T-helper 9 cell (primary cell): Measurements from ENCODE around the gene DYRK1A.
A peak's percentile ranks its signal among the peaks of the same experiment; 100 is the strongest.

ENCODE experiments used
- DNase-seq: peaks from one replicate; pipeline ENCODE4 v3.0.0-alpha.2; 2020

The DYRK1A gene

DNA sequence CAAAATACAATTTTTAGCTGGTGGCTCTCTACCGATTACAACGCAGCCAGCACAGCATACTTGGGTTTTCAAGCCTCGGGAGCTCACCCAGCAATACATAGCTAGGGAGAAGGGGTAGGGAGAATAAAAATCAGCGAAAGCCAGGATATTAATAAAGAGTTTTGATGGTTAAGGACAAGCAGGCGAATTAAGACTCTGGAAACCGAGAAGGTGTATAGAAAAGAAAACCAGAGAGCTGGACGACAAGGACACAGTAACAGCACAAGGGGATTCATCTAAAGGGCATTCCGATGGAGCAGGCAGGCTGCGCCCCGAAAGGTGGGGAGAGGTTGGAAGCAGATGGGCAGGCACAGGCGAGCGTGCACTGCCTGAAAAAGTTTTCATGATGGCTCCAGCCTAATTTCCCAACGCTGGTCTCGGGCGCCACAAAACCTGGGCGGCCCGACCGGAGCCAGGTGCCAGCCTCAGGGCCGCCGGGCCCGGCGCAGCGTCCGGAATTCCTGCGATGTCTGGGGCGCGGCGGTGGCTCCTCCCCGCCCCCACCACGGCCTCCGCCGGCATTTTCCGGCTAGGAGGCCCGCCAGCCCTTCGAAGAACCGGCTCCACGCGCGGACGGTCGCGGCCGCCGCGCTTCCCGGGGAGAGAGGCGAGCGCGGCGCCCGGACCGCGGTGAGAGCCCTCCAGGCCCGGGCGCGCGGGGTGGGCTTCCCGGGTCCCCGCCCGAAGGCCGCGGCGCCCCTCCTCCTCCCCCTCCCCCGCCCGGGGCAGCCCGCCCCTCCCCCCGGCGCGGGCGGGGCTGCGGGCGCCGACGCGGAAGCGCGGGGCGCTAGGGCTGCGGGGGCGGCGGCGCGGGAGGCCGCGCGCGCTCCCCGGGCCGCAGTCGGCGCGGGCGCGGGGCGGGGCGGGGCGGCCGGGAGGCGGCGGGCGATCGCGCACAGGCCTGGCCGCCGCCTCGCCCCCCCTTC, 774 bp upstream of the DYRK1A start:
- peak; percentile 60 for DNase-seq

DNA sequence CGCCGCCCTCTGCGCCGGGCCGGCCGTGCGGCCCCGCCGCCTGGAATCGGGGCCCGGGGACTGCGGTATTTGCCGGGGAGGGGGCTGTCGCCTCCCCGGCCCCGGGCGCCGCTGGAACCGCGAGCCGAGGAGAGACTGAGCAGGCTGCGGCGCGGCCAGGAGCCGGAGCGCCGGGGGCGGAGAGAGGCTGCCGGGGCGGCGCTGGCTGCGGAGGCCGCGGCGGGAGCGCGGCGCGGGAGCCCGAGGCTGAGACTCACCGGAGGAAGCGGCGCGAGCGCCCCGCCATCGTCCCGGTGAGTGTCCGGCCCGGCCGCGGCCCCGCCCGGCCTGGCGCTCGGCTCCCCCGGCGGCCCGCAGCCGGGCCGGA, 746 bp downstream of the DYRK1A start:
- peak; percentile 8 for DNase-seq

DNA sequence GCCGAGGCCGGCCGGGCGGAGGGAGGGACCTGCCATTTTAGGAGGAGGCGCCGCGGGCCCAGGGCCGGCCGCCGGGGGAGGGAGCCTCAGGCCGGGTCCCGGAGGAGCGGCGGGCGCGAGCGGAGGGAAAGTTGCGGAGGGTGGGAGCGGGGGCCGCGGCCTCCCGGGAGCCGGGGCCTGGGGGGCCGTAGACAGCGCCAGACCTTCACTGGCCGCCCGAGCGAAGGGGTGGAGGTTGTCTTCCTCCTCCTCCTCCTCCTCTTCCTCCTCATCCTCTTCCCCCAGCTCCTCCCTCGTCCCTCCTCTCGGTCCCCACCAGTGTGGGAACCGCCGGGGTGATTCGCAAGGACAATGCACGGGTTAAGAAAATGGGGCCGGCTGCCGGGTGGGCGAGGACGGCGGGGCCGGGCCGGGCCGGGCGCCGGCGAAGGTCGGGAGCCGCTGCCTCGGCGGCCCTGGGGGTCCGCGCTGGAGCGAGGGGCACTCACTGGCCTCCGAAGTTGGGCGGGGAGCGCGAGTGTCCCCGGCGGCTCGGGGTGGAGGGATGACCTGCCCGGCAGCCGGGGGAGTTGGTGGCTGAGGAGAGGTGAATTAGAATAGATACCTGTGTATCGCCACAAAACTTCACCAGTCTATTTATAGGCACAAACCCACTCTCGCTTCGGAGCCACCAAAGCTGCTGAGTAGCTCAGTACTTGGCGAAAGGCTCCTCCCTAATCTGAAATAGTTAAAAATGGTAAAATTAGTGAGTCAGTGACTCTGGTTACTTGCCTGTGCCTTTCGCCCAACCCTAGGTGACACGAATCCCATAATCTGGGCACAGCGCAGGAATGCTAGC, 1.3 kb downstream of the DYRK1A start:
- DNase-seq, result peak; percentile 21

DNA sequence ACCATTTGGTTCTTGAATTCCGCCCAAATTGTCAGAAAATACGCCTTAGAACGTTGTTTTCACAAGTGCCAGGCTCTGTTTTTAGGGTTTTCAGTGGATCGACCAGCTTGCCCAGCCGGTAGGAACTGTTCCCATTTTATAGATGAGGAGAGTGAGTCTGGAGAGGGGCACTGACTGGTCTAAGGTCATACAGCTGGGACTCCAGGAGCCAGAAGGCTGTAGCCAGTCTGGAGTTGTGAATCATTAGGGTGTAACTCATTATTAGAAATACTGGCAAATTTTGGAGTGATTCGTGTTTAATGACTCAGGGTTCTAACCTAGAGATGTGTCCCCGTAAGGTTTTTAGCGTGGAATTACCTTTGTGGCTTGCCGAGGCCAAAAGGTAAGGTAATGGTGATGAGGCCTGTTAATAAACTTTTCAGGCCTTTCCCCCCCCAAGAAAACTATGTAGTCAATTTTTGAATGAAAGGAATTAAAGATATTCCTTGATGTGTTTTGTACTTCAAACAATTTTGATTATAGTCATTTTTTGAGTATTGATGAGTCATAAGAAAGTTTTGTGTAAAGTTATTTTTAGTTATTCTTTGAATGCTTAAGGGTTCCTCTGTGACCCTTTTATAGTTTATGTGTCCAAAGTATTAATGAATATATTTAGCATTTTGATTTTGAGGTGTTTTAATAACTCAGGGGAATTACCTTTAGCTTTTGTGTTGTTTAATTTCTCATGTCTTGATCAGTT, 2.1 kb downstream of the DYRK1A start:
- DNase-seq, result no peak

DNA sequence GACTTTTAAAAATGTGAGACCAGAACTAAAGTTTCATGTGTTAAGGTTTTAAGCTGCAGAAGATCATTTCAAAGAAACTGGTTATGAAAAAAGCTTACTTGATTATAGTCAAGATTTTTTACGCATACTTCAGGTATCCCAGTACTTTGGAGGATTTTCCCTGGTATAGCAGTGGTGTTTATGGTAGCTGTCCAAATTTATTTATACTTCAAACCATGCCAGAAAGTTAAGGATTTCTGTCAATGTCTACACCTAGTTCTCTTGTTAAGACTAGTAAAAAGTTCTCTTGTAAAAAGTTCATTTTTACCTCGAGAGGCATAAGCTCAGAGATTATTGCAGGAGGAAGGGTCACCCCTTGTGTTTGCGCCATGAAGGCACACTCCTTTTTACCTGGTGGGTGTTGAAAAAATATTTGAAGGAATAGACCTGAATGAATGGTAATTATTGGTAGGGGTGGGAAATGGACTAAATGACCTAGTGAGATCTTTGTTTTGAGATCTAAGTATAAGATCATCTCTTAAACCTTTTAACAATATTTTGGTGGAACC, 2.8 kb downstream of the DYRK1A start:
- no peak for DNase-seq

DNA sequence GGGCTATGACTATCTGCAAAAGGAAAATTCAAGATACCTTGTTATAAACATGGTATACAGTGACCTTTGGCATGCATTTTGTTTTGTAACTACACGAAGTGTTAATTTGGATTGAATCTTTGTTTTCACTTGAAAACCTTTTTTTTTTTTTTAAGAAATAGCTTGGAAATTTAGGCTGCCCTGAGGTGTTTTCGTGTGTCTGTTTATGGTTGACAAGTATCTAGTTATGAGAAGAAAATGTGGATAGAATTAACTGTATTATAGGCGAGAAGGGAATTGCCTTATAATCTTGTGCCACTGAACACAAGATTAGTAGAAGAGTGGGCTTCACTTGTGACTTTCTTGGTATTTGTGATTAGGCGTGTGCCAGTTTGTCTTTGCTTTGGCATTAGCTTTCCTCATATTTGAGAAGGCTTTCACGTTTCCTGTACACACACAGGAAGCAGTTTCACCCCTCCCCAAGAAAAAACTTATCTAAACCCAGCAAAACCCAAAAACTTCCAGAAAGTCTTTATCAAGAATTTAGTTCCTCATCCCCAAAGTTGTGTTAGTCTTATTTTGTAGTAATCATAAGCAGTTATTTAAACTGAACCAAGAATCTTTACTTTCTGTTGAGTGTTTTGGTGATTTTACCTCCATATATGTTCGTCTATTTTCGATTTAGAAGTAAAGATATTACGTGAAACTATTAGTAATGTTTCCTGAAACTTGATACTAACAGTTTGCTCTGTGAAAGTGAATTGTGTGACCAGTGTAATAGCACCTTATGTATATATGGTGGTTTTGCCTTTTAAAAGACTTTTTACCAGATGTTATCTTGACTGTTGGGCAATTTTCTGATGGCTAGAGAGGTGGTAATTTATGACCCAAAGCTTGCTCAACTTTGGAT, 3.8 kb downstream of the DYRK1A start:
- no peak for DNase-seq

DNA sequence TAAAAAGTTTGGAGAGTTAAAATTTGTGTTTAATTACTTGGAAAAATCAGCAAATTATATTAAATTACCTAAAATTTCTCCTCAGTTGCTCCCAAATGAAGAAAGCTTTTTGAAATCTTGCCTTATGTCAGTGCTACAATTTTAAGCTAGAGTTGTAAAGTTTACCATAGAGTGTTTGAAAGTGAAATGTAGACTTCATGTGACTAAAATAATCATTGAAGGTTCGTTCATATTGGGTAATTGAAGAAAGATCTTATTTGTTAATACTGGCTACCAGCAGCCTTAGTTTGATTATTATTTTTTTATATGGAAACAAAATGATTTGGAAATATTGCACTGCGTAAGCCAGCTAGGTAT, 4.4 kb downstream of the DYRK1A start:
- DNase-seq, result no peak

DNA sequence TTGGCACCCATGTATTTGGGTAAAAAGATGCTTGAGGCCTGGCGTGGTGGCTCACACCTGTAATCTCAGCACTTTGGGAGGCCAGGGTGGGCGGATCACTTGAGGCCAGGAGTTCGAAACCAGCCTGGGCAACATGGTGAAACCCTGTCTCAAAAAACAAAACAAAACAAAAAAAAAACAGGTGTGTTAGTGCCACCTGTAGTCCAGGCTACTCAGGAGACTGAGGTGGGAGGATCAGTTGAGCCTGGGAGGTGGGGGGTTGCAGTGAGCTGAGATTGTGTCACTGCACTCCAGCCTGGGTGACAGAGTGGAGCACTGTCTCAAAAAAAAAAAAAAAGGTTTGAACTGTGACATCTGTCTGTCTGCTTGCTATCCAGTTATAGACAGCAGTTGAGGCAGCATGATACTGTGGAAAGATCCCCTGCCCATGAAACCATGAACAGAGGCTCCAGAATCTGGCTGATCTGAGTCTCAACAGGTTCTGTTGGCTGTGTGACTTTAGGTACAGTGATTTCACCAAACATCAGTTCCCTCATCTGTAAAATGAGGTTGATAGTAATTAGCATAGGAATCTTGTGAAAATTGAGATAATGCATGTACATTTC, 5.7 kb downstream of the DYRK1A start:
- no peak for DNase-seq

DNA sequence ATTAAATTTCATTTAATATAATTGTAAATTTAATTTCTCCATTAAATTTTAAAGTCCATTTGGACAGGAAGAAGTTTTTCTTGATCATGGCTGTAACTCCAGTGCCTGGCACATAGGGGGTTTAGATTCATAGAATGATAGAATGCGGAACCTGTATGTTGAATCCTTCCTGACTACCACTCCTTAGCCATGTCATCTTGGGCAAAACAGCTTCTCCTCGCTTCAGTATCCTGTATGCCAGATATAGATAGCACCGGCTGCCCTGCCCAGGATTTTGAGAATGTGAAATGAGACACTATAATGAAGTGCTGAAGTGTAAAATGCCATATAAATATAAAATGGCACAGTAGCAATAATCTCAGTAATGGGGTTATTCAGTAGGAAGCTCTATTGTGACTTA, 6.4 kb downstream of the DYRK1A start:
- no peak for DNase-seq

DNA sequence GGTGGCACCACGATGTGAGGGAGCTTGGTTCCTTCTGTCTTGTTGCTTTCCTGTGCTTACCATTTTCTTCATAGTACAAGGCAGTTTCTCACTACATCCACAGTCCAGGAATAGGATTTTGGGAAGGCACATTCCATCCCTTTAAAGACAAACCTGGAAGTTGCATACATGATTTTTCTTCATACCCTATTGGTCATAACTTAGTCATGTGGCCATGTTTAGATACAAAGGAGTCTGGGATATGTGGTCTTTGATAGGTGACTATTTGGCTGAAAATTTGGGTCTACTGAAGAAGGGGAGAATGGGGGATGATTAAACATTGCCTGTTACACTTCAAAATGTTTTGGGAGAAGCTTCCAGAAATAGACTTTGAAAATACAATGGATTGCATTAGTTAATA, 7.0 kb downstream of the DYRK1A start:
- no peak for DNase-seq

DNA sequence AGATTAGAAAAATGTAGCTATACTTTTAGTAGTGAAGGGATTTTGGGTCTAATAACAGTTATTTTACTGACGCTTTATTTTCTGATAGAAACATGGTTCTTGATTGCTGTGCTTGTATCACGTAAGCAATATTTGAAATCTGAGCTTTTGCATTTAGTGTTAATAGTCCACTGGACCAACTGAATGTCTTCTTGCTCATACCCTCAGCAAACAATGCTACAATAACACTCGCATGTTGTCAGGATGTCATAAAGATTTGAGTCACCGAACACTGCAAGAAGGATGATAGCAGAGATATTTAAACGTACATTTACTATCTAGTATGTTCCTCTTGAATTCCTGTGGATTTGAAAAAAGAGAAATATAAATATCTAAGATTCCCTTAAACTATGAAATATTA, 7.5 kb downstream of the DYRK1A start:
- no peak for DNase-seq

DNA sequence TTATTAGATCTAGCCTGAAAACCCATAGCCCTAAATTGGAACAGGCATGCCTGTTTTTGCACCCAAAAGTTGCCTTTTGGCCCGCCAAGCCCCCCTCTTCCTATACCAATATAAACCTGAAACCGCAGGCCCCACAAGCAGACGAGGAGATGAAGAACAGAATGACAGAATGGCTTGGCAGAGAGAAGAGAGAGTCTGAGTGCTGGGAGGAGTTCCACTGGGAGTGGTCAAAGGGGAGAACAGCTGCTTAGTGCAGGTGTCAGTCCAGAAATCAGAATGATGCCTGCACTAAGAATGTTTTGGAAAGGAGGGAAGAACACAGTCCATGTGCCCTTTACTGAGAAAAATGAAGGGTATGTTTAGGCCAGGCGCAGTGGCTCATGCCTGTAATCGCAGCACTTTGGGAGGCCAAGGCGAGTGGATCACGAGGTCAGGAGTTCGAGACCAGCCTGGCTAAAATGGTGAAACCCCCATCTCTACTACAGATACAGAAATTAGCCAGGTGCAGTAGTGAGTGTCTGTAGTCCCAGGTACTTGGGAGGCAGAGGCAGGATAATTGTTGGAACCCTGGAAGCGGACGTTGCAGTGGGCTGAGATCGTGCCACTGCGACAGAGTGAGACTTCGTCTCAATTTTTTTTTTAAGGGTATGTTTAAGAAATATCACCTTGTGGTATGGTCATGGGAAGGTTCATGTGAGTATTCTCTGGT, 9.4 kb downstream of the DYRK1A start:
- no peak for DNase-seq

DNA sequence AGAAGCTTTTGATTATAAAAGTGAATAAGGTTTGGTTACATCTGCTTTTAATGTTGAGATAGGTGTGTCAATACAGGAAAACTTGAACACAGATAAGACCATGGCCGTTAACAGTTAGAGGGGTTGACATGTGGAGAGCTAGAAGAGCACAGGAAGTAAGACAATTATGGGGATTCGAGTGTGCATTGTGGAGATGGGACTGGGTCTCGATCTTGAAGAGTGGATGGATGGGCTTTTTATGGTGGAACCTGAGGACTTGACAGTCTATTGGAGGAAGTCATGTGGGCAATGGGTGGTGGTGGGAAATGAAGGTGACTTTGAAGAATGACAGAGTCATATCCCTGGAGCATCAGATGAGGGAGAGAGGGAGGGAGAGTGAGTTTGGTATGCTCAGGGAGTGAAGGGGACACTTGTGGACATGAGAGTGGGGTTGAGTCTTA, 12.1 kb downstream of the DYRK1A start:
- DNase-seq, result no peak

DNA sequence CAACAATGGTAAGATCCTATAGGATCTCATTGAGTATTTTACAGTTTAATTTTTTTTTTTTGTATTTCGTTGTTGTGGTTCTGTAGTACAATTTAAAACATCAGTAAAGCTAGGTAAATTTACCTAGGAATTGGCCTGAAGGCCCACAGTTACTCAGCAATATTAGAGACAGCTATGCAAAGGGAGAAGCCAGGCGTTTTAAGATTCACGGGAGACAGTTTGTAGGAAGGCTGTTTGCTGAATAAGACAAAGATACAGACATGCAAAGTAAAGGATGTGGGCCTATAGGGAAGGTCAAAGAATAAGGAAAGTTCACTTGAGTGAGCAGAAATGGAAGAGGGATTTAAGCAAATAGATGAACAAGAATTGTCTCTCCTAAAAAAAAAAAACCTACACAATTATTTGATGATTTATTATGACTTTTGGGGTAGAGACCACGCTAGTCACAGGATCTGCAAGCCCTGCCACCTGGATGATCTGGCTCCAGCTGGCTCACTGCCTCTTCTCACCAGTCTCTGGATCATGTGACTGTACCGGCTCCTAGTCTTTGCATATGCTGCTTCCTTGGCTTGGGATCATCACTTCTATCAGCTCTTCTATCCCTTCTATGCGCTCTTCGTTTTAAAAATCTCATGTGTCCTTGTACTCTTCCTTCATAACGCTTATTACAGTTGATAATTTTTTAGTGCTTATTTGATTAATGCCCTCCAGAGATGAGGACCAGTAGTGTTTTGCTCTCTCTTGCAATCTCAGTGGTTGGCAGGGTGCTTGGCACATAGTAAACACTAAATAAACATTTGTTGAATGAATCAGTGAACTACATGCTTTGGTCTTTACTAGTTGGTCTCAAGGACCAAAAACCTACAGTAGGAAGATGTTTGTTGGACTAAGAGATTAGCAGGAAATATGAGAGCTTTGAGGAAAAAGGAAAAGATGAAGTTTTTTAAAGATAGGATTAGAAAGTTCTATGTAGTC, 14.1 kb downstream of the DYRK1A start:
- no peak for DNase-seq

DNA sequence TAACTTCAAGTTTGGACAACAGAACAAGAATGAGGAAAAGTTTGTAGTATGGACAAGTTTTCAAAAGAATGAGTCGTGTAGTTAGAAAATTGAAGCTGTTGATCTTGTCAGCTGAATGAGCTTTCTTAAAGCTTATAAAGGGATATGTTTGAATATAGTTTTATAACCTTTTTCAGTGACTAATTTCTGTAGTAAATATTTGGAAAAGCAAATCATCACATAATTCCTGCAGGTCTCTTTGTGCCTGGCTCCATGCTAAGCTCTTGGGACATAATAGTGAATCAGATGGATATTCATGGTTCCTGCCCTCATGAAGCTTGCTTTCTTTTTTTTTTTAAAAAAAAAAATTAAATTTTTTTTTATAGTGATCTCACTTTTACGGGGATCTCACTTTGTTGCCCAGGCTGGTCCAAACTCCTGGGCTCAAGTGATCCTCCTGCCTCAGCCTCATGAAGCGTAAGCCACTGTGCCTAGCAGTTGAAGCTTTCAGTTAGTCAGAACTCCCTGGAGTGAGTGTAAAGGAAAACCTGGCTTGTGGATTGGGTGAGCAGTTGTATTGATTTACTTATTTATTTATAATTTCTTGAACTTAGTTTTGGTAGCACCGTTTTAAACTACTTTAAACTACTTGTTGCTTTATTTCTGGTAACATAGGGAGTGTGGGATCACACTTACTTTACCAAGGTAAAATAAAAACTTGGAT, 15.5 kb downstream of the DYRK1A start:
- DNase-seq, result no peak

DNA sequence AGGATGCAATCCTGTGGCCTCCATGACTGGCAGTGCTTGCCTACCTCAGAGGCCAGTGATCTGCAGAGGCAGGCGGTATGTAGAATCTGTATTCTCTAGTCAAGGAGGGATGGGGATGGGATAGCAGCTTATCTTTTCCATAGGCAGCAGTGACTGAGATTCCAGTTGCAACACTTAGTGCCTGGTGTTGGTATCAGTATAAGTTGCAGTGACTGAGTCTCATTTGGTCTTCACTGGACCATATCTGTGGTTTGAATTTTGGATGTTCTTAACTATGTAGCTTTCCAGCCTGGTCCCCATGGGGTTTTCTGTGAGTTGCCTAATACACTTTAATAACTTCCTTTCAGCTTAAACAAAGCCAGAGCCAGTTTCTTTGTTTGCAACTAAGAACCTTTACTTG, 16.5 kb downstream of the DYRK1A start:
- no peak for DNase-seq

DNA sequence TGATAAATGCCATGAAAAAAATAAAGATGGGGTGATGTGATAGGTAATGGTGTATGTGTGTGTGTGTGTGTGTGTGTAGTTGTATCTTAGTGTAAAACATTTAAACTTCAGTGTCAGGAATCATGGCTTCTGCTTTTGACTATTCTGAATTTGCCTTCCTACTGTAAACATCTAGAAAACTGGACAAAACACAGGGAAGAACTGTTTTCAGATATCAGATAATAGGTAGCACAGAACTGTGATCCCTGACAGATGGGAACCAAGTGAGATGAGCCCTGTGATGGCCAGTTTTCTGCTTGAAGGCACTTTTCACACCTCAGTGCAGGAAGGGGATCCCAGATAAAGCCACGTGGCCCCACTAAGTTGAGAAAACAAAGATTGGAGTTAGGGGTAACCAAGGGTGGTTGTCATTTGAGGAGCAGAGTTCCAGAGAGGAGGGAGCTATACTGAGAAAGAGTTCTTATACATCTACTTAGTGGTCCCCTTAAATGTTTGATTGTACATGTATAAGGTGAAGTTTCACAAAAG, 17.3 kb downstream of the DYRK1A start:
- DNase-seq, result no peak

DNA sequence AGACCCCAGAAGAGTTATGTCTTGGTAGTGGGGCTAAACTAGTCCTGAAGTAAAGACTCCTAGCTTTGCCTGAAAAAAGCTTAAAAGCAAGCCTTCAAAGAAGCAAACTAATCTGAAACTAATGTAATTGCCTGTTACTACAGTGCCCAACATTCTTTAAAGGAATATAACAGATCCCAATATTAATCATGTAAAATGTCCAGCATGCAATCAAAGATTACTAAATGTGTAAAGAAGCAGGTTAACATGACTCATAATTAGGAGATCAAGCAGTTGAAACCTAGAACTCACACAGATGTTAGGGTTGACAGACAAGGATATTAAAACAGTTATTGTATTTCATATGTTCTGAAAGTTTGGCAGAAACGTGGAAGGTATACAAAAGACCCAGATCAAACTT, 17.8 kb downstream of the DYRK1A start:
- no peak for DNase-seq
